HepG2 (cell line): Measurements from ENCODE around the gene DNAJB12. TPM values are rescaled to one million over a fixed set of nuclear protein-coding genes. Genes with fewer than 3 reads are reported as not detected.
A peak's percentile ranks its signal among the peaks of the same experiment; 100 is the strongest.

ENCODE experiments used
- ARNT ChIP-seq: fragments of 450-650 bp; IDR thresholded peaks from 2 replicates; pipeline ENCODE4 v1.6.1; 2017
- ATM ChIP-seq: fragments of 450-650 bp; IDR thresholded peaks from 2 replicates; pipeline ENCODE4 v1.7.1; 2017; ENCODE audit warnings: mild to moderate bottlenecking, borderline replicate concordance
- HMG20A ChIP-seq: IDR thresholded peaks from 2 replicates; pipeline ENCODE4 v1.6.1; 2016; ENCODE audit warnings: borderline replicate concordance
- HOXD1 ChIP-seq: sonication (generic); formaldehyde crosslinking; IDR thresholded peaks from 2 replicates; pipeline ENCODE4 v1.5.0; 2020; ENCODE audit warnings: missing genetic modification reagents
- NAIF1 ChIP-seq: sonication (generic); formaldehyde crosslinking; IDR thresholded peaks from 2 replicates; pipeline ENCODE4 v1.5.0; 2020; ENCODE audit warnings: mild to moderate bottlenecking, missing genetic modification reagents, borderline replicate concordance
- PCBP1 ChIP-seq: fragments of 200-400 bp; formaldehyde crosslinking; IDR thresholded peaks from 2 replicates; pipeline ENCODE4 v1.6.1; 2017; ENCODE audit warnings: mild to moderate bottlenecking, low read depth, low read length, borderline replicate concordance
- POLR2G ChIP-seq: fragments of 200-400 bp; formaldehyde crosslinking; IDR thresholded peaks from 2 replicates; pipeline ENCODE4 v1.6.1; 2018; ENCODE audit warnings: mild to moderate bottlenecking, low read depth, low read length, moderate library complexity
- SOX6 ChIP-seq, 2 experiments: fragments of 450-650 bp in 1 of 2; sonication (generic) in 1 of 2; formaldehyde crosslinking in 1 of 2; IDR thresholded peaks; 2 replicates each; pipeline versions ENCODE4 v1.4.0 to v1.6.1; 2017 to 2020; ENCODE audit warnings: antibody characterized with exemption in 1 of 2, mild to moderate bottlenecking in 1 of 2, missing genetic modification reagents in 1 of 2
- TARDBP ChIP-seq: sonication (generic); formaldehyde crosslinking; IDR thresholded peaks from 2 replicates; pipeline ENCODE4 v1.8.0; 2022; ENCODE audit warnings: mild to moderate bottlenecking, missing genetic modification reagents
- TCF7 ChIP-seq: sonication (generic); IDR thresholded peaks from 2 replicates; pipeline ENCODE4 v1.6.1; 2016; ENCODE audit warnings: antibody characterized with exemption, low read depth
- YY1 ChIP-seq: IDR thresholded peaks from 2 replicates; pipeline ENCODE4 v1.6.1; 2011; ENCODE audit warnings: low read length, low read depth, moderate library complexity, mild to moderate bottlenecking; ENCODE audit not compliant: insufficient read depth, insufficient replicate concordance
- ZEB1 ChIP-seq: IDR thresholded peaks from 2 replicates; pipeline ENCODE4 v1.6.1; 2012; ENCODE audit warnings: mild to moderate bottlenecking, low read depth, inconsistent platforms; ENCODE audit not compliant: insufficient replicate concordance
- ZNF329 ChIP-seq: sonication (generic); formaldehyde crosslinking; IDR thresholded peaks from 2 replicates; pipeline ENCODE4 v1.9.0; 2021; ENCODE audit warnings: low read depth, mild to moderate bottlenecking, missing genetic modification reagents
- ZNF354B ChIP-seq: sonication (generic); formaldehyde crosslinking; IDR thresholded peaks from 2 replicates; pipeline ENCODE4 v1.8.0; 2022; ENCODE audit warnings: mild to moderate bottlenecking, missing genetic modification reagents
- ZNF816 ChIP-seq: sonication (generic); formaldehyde crosslinking; IDR thresholded peaks from 2 replicates; pipeline ENCODE4 v1.8.0; 2022; ENCODE audit warnings: missing genetic modification reagents, mild to moderate bottlenecking, borderline replicate concordance
- ZNF839 ChIP-seq: sonication (generic); formaldehyde crosslinking; IDR thresholded peaks from 2 replicates; pipeline ENCODE4 v1.4.0; 2020; ENCODE audit warnings: missing genetic modification reagents, mild to moderate bottlenecking, borderline replicate concordance
- ZSCAN21 ChIP-seq: sonication (generic); formaldehyde crosslinking; IDR thresholded peaks from 2 replicates; pipeline ENCODE4 v1.8.0; 2022; ENCODE audit warnings: mild to moderate bottlenecking, missing genetic modification reagents, moderate library complexity, borderline replicate concordance
- ZSCAN25 ChIP-seq: sonication (generic); formaldehyde crosslinking; IDR thresholded peaks from 2 replicates; pipeline ENCODE4 v1.8.0; 2022; ENCODE audit warnings: mild to moderate bottlenecking, missing genetic modification reagents
- polyA plus RNA-seq, 8 experiments: library from polyadenylated mRNA; depleted of rRNA in 3 of 8; stranded (reverse) in 7 of 8; unstranded in 1 of 8; fragments of >200 nt; fragmentation: Illumina TruSeq in 4 of 8; extraction: Trizol in 4 of 8; gene quantifications; 2 replicates each; pipeline versions ENCODE4 v1.2.1 to v1.2.3, GENCODE V29; 2011 to 2016; ENCODE audit warnings: low read depth in 4 of 8, missing spikeins in 1 of 8, mixed read lengths in 1 of 8; ENCODE audit not compliant: insufficient read depth in 1 of 8
- total RNA-seq, 5 experiments: library from RNA; depleted of rRNA; stranded (reverse); fragments of >200 nt; fragmentation: Illumina TruSeq; extraction: Trizol; gene quantifications; 2 replicates each; pipeline ENCODE4 v1.2.3, GENCODE V29; 2016; ENCODE audit warnings: low read depth in 1 of 5
- TF ChIP-seq, protein P1 (sequence below): sonication (generic); formaldehyde crosslinking; IDR thresholded peaks from 2 replicates; pipeline ENCODE4 v1.5.0; 2020; ENCODE audit warnings: mild to moderate bottlenecking, missing genetic modification reagents, moderate library complexity
- TF ChIP-seq, protein P2 (sequence below): sonication (generic); formaldehyde crosslinking; IDR thresholded peaks from 2 replicates; pipeline ENCODE4 v1.4.0; 2020; ENCODE audit warnings: low read depth, missing genetic modification reagents
- TF ChIP-seq, protein P3 (sequence below): sonication (generic); formaldehyde crosslinking; IDR thresholded peaks from 2 replicates; pipeline ENCODE4 v1.8.1; 2023; ENCODE audit warnings: mild to moderate bottlenecking, inconsistent platforms, moderate library complexity, missing genetic modification reagents, borderline replicate concordance

DNAJB12 gene
- total and polyA plus RNA-seq, 2 of the 13 experiments (the other 11 are each of a cell fraction or from before 2014, with no cell fraction given), result 10.8 to 18.2 TPM

DNA sequence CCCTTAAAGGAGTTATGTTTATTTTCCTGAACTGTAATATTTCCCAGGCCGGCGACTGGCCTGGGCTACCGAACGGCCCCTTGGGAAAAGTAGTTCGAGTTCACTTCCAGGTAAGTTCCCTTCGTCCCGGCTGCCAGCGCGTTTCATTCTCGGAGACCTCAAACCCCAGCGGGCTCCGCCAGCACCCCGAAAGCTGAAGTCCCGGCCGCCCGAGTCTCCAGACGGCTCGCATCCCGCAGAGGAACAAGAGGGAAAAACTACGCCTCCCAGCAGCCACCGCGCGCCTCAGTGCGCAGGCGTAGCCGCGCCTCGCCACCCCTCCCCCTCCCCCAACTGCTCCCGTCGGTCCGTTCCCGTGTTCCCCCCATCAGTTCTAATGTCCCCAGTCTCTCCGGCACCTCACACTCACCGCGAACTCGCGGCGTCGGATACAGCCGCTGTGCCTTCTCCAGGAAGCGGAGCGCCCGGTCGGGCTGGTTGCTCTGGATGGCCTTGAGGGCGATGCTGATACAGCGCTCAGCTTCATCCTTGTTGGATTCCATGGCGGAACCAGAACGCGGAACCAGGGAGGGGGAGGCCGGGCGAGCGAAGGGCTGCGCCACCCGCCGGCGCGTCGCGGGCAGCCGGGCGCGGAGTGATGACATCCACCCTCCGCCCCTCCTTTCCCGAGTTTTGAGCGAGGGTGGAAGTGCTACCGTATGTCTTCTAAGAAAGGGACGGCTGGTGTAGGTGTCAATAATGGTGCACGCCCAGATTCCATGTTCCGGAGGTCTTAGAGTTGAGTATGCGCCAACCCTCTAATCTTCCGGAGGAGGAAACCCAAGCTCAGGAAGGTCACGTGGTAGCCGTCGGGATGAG is at the start of gene DNAJB12 (continued):
- peak; percentile 23; the same call in 1 of the 2 replicates for TF ChIP-seq ZNF816 (CRISPR knock-in tag)
- TF ChIP-seq TARDBP (CRISPR knock-in tag), result peak; percentile 88
- peak; percentile 96 for TF ChIP-seq ZNF839 (CRISPR knock-in tag)
- TF ChIP-seq, protein P1, sequence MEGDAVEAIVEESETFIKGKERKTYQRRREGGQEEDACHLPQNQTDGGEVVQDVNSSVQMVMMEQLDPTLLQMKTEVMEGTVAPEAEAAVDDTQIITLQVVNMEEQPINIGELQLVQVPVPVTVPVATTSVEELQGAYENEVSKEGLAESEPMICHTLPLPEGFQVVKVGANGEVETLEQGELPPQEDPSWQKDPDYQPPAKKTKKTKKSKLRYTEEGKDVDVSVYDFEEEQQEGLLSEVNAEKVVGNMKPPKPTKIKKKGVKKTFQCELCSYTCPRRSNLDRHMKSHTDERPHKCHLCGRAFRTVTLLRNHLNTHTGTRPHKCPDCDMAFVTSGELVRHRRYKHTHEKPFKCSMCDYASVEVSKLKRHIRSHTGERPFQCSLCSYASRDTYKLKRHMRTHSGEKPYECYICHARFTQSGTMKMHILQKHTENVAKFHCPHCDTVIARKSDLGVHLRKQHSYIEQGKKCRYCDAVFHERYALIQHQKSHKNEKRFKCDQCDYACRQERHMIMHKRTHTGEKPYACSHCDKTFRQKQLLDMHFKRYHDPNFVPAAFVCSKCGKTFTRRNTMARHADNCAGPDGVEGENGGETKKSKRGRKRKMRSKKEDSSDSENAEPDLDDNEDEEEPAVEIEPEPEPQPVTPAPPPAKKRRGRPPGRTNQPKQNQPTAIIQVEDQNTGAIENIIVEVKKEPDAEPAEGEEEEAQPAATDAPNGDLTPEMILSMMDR (CRISPR knock-in tag), result peak; percentile 35
- peak; percentile 94 for TF ChIP-seq POLR2G
- TF ChIP-seq SOX6 (IDR thresholded peaks at IDR 0.05), result no peak
- TF ChIP-seq SOX6 (CRISPR knock-in tag; IDR thresholded peaks at IDR 0.05), result peak; percentile 83
- no peak for TF ChIP-seq ATM
- no peak; the same call in 1 of the 2 replicates for TF ChIP-seq ZSCAN21 (CRISPR knock-in tag)
- TF ChIP-seq, protein P2, sequence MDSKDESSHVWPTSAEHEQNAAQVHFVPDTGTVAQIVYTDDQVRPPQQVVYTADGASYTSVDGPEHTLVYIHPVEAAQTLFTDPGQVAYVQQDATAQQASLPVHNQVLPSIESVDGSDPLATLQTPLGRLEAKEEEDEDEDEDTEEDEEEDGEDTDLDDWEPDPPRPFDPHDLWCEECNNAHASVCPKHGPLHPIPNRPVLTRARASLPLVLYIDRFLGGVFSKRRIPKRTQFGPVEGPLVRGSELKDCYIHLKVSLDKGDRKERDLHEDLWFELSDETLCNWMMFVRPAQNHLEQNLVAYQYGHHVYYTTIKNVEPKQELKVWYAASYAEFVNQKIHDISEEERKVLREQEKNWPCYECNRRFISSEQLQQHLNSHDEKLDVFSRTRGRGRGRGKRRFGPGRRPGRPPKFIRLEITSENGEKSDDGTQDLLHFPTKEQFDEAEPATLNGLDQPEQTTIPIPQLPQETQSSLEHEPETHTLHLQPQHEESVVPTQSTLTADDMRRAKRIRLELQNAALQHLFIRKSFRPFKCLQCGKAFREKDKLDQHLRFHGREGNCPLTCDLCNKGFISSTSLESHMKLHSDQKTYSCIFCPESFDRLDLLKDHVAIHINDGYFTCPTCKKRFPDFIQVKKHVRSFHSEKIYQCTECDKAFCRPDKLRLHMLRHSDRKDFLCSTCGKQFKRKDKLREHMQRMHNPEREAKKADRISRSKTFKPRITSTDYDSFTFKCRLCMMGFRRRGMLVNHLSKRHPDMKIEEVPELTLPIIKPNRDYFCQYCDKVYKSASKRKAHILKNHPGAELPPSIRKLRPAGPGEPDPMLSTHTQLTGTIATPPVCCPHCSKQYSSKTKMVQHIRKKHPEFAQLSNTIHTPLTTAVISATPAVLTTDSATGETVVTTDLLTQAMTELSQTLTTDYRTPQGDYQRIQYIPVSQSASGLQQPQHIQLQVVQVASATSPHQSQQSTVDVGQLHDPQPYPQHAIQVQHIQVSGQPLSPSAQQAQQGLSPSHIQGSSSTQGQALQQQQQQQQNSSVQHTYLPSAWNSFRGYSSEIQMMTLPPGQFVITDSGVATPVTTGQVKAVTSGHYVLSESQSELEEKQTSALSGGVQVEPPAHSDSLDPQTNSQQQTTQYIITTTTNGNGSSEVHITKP (CRISPR knock-in tag), result peak; percentile 59
- TF ChIP-seq TCF7, result no peak
- TF ChIP-seq ARNT, result no peak
- peak; percentile 95 for TF ChIP-seq ZSCAN25
- TF ChIP-seq HMG20A, result peak; percentile 58; the same call in 1 of the 2 replicates
- peak; percentile 93; the same call in 1 of the 2 replicates for TF ChIP-seq PCBP1
- TF ChIP-seq YY1, result peak; percentile 84
- peak; percentile 44; the same call in 1 of the 2 replicates for TF ChIP-seq NAIF1 (CRISPR knock-in tag)
- no peak for TF ChIP-seq ZNF354B (CRISPR knock-in tag)
- TF ChIP-seq, protein P3, sequence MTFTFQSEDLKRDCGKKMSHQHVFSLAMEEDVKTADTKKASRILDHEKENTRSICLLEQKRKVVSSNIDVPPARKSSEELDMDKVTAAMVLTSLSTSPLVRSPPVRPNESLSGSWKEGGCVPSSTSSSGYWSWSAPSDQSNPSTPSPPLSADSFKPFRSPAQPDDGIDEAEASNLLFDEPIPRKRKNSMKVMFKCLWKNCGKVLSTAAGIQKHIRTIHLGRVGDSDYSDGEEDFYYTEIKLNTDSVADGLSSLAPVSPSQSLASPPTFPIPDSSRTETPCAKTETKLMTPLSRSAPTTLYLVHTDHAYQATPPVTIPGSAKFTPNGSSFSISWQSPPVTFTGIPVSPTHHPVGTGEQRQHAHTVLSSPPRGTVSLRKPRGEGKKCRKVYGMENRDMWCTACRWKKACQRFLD (CRISPR knock-in tag), result 0 out of 2 replicates have a peak, but pooled peaks have one; percentile 69
- TF ChIP-seq ZNF329, result 0 out of 2 replicates have a peak, but pooled peaks have one; percentile 51
- peak; percentile 87 for TF ChIP-seq HOXD1 (CRISPR knock-in tag)
- TF ChIP-seq ZEB1, result peak; percentile 25
